Adrenal gland (tissue), 12 donors: ENCODE results near the gene TOPAZ1. TPM values are rescaled to one million over a fixed set of nuclear protein-coding genes. Genes with fewer than 3 reads are reported as not detected.

ENCODE experiments used
- DNase-seq, 7 donors: peaks; one replicate each; pipeline ENCODE4 v3.0.0-alpha.2; 2019 to 2020
- H3K27ac ChIP-seq, 5 donors: fragments of 200-600 bp; sonication (generic) in 4 of 5; 1 replicate in 3 of 5; 2 replicates in 2 of 5; pipeline versions ENCODE4 v1.5.1 to v1.8.0; 2016 to 2020; ENCODE audit warnings: mild to moderate bottlenecking in 1 of 5
- H3K27me3 ChIP-seq: fragments of 200-600 bp; 2 replicates; pipeline ENCODE4 v1.8.0; 2021
- H3K36me3 ChIP-seq, 2 donors: fragments of 200-600 bp; replicated peaks in 1 of 2; 1 replicate in 1 of 2; 2 replicates in 1 of 2; pipeline versions ENCODE4 v1.5.1 to v1.8.0; 2018 to 2022
- H3K4me1 ChIP-seq, 2 donors: fragments of 200-600 bp; replicated peaks in 1 of 2; 1 replicate in 1 of 2; 2 replicates in 1 of 2; pipeline versions ENCODE4 v1.5.1 to v1.8.0; 2018 to 2021
- H3K4me3 ChIP-seq, 4 donors: fragments of 200-600 bp; sonication (generic) in 3 of 4; one replicate each; pipeline ENCODE4 v1.5.1; 2016 to 2018
- H3K9me3 ChIP-seq, 3 donors: fragments of 200-600 bp; sonication (generic) in 1 of 3; replicated peaks in 1 of 3; 1 replicate in 2 of 3; 2 replicates in 1 of 3; pipeline versions ENCODE4 v1.5.1 to v1.8.0; 2016 to 2021
- POLR2A ChIP-seq, 2 donors: fragments of 450-650 bp; IDR thresholded peaks; one replicate each; pipeline ENCODE4 v1.6.1; 2017; ENCODE audit warnings: antibody characterized with exemption in 2 of 2, mild to moderate bottlenecking in 2 of 2, moderate library complexity in 1 of 2
- WGBS, 4 donors: extraction: QIAGEN DNeasy Blood & Tissue Kit in 2 of 4; methylation state at CpG; one replicate each; pipeline versions ENCODE4 v1.1.5 to v1.1.7; 2013 to 2017; 5-methylcytosine and 5-hydroxymethylcytosine counted together
- intact Hi-C, 2 donors: fragments of 100-400 bp; cut with DNase I; formaldehyde crosslinking; loops; one replicate each; pipeline versions ENCODE4 v1.14.1 to v1.15.0; 2022 to 2023
- polyA plus RNA-seq, 3 donors: library from polyadenylated mRNA; stranded (reverse); fragments of 200-250 nt in 2 of 3; fragments of 350-450 nt in 1 of 3; fragmentation: Illumina TruSeq in 1 of 3; extraction: RNeasy Lipid Tissue Mini Kit (QIAGEN cat#74804) in 1 of 3; gene quantifications; one replicate each; pipeline ENCODE4 v1.2.3, GENCODE V29; 2013 to 2014
- total RNA-seq, 9 donors: library from RNA; depleted of rRNA in 4 of 9; stranded (reverse); fragments of >200 nt in 4 of 9; fragments of 120-200 nt in 1 of 9; fragmentation: NEBNext Ultra II Directional in 1 of 9; extraction: Animal tissue kit (Norgen Biotek cat#: 25700) in 1 of 9; gene quantifications; one replicate each; pipeline versions ENCODE4 v1.1.0 to v1.2.4, GENCODE V29; 2013 to 2023
- TF ChIP-seq, protein P1 (sequence below), 6 experiments: fragments of 450-650 bp in 4 of 6; fragments of 200-600 bp in 2 of 6; sonication (generic) in 1 of 6; IDR thresholded peaks; 1 replicate in 5 of 6; 2 replicates in 1 of 6; pipeline versions ENCODE4 v1.5.1 to v1.8.0; 2016 to 2021; ENCODE audit warnings: antibody characterized with exemption in 6 of 6, mild to moderate bottlenecking in 2 of 6, moderate library complexity in 1 of 6
- donor health status: healthy with polysubstance abuse.
- donor health status: Bipolar disorder and iron deficiency.
- donor health status: DM: yes; HTN: yes; CAD: no.
- donor health status: DM: no; HTN: no; CAD: no.
- donor health status: DM: no; HTN: no; CAD: no.
- donor health status: DM: yes; HTN: yes; CAD: no.

The TOPAZ1 gene
- total and polyA plus RNA-seq, 12 donors: not detected

DNA sequence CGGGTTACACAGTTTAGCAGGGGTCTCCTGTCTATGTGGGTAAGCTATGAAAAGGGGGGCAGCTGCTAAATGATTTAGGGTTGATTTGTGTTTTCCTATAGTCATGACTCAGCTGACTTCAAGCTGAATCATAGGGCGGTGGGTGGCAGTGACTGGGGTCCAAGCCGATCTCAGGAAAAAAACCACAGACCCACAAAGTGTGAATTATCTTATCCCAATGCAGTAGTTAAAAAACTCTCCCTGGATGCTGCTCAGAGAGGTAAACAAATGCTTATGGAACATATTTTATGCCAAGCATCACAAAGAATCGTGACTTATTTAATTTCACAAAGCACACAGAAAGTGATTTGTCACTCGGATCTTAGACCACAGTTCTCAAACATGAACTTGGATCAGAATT, 18.4 kb upstream of the TOPAZ1 start:
- H3K27me3 ChIP-seq: no peaks in the 10 kb centered on the region
- intact Hi-C loops: no loop called here
- no peaks in the 10 kb centered on the region for H3K36me3 ChIP-seq
- DNase-seq: no peak
- WGBS, 4 donors: 56 to 64% (median 59%) methylated on average over 5 of the region's 5 CpGs
- no peak overlapping the region for H3K4me3 ChIP-seq
- no peaks in the 10 kb centered on the region for H3K4me1 ChIP-seq
- H3K27ac ChIP-seq: no peak overlapping the region
- TF ChIP-seq POLR2A (IDR thresholded peaks at IDR 0.05): no peak
- TF ChIP-seq, protein P1, sequence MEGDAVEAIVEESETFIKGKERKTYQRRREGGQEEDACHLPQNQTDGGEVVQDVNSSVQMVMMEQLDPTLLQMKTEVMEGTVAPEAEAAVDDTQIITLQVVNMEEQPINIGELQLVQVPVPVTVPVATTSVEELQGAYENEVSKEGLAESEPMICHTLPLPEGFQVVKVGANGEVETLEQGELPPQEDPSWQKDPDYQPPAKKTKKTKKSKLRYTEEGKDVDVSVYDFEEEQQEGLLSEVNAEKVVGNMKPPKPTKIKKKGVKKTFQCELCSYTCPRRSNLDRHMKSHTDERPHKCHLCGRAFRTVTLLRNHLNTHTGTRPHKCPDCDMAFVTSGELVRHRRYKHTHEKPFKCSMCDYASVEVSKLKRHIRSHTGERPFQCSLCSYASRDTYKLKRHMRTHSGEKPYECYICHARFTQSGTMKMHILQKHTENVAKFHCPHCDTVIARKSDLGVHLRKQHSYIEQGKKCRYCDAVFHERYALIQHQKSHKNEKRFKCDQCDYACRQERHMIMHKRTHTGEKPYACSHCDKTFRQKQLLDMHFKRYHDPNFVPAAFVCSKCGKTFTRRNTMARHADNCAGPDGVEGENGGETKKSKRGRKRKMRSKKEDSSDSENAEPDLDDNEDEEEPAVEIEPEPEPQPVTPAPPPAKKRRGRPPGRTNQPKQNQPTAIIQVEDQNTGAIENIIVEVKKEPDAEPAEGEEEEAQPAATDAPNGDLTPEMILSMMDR (IDR thresholded peaks at IDR 0.05): no peak
- no peaks in the 10 kb centered on the region for H3K9me3 ChIP-seq

DNA sequence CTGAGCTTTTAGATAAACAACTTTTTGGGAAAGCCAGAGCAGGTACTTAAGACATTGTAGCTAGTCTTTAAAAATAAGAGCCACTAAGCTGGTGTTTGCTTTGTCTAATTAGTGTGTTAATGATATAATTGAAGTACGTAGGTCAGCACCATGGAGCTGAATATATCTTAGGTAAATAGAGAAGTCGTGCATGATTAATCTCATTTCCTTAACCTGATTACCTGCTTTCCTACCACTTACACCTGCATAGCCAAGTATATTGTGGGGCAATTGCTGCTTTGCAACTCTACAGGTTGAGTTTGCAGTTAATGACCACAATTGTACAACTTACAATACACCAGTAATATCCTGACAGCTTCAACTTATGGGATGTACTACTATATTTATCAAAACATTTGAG, 17.6 kb upstream of the TOPAZ1 start:
- WGBS, 4 donors: 68 to 81% (median 76%) methylated on average over 2 of the region's 2 CpGs
- no peak for DNase-seq

DNA sequence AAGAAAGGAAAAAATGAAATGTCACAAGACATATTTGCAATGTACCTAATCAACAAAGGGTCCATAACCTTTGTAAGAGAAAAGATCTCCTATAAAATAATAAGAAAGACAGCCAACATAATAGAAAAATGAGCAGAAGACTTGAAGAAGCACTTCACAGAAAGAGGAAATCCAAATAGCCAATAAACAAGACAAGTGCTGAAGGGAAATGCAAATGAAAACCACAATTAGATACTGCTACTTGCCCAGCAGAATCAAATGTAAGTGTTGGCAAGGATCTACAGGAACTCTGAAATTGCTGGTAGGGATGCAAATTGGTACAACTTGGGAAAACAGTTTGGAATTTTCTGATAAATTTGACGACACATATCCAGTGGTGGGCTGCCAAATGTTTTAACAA, 15.1 kb upstream of the TOPAZ1 start:
- Histone ChIP-seq H3K9me3 (no peaks in the 10 kb centered on the region), H3K27me3 (no peaks in the 10 kb centered on the region), H3K36me3 (no peaks in the 10 kb centered on the region), H3K4me3 (no peak overlapping the region), H3K4me1 (no peaks in the 10 kb centered on the region), H3K27ac (no peak overlapping the region)
- 73 to 88% (median 83%) methylated on average over 1 of the region's 1 CpG for WGBS, 4 donors
- no peak for TF ChIP-seq POLR2A (IDR thresholded peaks at IDR 0.05)
- TF ChIP-seq, protein P1 (IDR thresholded peaks at IDR 0.05): no peak
- no peak for DNase-seq
- intact Hi-C loops: no loop called here

More for the DNA sequence above, 17.6 kb upstream of the TOPAZ1 start:
- intact Hi-C loops: no loop called here
- TF ChIP-seq POLR2A (IDR thresholded peaks at IDR 0.05): no peak
- TF ChIP-seq, protein P1 (IDR thresholded peaks at IDR 0.05): no peak
- Histone ChIP-seq H3K4me3 (no peak overlapping the region), H3K27ac (no peak overlapping the region), H3K9me3 (no peaks in the 10 kb centered on the region), H3K4me1 (no peaks in the 10 kb centered on the region), H3K36me3 (no peaks in the 10 kb centered on the region), H3K27me3 (no peaks in the 10 kb centered on the region)

DNA sequence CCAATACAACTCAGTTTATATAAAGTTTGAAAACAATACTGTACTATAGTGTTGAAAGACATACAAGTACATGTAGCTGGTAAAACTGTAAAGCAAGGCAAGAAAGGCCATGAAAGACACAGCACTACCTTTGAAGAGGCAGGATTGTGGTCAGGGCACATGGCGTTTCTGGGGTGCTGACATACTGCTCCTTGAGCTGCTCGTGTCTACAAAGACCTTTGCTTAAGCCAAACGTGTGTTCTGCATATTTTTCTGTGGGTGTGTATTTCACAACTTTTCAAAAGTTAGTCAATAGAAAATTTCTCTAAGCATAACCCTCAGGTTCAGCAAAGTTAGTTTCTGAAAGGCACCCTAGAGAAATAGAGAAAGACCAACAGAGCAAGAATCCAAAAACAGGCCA, 14.1 kb upstream of the TOPAZ1 start:
- no peak for TF ChIP-seq POLR2A (IDR thresholded peaks at IDR 0.05)
- TF ChIP-seq, protein P1 (IDR thresholded peaks at IDR 0.05): no peak
- Histone ChIP-seq H3K4me1 (no peaks in the 10 kb centered on the region), H3K4me3 (no peak overlapping the region), H3K36me3 (no peaks in the 10 kb centered on the region), H3K27me3 (no peaks in the 10 kb centered on the region), H3K9me3 (no peaks in the 10 kb centered on the region), H3K27ac (no peak overlapping the region)
- intact Hi-C loops: no loop called here
- DNase-seq: no peak
- 62 to 84% (median 74%) methylated on average over 3 of the region's 3 CpGs for WGBS, 4 donors
